Breast epithelium (tissue), 3 donors: Measurements from ENCODE around the gene CYP4A11.

ENCODE experiments used
- CTCF ChIP-seq, 3 donors: fragments of 450-650 bp; IDR thresholded peaks; one replicate each; pipeline ENCODE4 v1.5.1; 2016 to 2017; ENCODE audit warnings: antibody characterized with exemption in 3 of 3, mild to moderate bottlenecking in 3 of 3, moderate library complexity in 3 of 3
- POLR2AphosphoS5 ChIP-seq, 3 donors: sonication (generic); formaldehyde crosslinking; IDR thresholded peaks; one replicate each; pipeline ENCODE4 v1.6.1; 2017; ENCODE audit warnings: antibody characterized with exemption in 3 of 3

GRCh38 chr1:46948629-46949416 is 7.5 kb upstream of the CYP4A11 start:
- TF ChIP-seq POLR2AphosphoS5 (IDR thresholded peaks at IDR 0.05): no peak
- TF ChIP-seq CTCF (IDR thresholded peaks at IDR 0.05): no peak
